GM12801 (cell line): ENCODE results near the gene VSIG2.

Experiments
- CTCF ChIP-seq: IDR thresholded peaks from one replicate; pipeline ENCODE4 v1.5.1; 2011; ENCODE audit warnings: control low read depth; ENCODE audit not compliant: insufficient read length; ENCODE audit errors: extremely low read depth

Gene VSIG2

GRCh38 chr11:124776865-124777645 is 25.0 kb upstream of the VSIG2 start:
- TF ChIP-seq CTCF: no peak

- TF ChIP-seq CTCF: no peak
These were observed 18.0 kb upstream of the VSIG2 start for GRCh38 chr11:124769806-124770774.

- no peak for TF ChIP-seq CTCF
These were observed 16.9 kb upstream of the VSIG2 start for GRCh38 chr11:124768914-124769313.

GRCh38 chr11:124766156-124766555 is 14.1 kb upstream of the VSIG2 start:
- no peak for TF ChIP-seq CTCF

- no peak for TF ChIP-seq CTCF
These were observed 11.3 kb upstream of the VSIG2 start for GRCh38 chr11:124763156-124763947.

GRCh38 chr11:124762624-124763155 is 10.6 kb upstream of the VSIG2 start:
- no peak for TF ChIP-seq CTCF
